NCI-H226 (cell line): ENCODE data around the gene NUDT16.

Experiments
- DNase-seq: peaks from one replicate; pipeline ENCODE4 v3.0.0-alpha.2; 2015

Gene NUDT16

DNA sequence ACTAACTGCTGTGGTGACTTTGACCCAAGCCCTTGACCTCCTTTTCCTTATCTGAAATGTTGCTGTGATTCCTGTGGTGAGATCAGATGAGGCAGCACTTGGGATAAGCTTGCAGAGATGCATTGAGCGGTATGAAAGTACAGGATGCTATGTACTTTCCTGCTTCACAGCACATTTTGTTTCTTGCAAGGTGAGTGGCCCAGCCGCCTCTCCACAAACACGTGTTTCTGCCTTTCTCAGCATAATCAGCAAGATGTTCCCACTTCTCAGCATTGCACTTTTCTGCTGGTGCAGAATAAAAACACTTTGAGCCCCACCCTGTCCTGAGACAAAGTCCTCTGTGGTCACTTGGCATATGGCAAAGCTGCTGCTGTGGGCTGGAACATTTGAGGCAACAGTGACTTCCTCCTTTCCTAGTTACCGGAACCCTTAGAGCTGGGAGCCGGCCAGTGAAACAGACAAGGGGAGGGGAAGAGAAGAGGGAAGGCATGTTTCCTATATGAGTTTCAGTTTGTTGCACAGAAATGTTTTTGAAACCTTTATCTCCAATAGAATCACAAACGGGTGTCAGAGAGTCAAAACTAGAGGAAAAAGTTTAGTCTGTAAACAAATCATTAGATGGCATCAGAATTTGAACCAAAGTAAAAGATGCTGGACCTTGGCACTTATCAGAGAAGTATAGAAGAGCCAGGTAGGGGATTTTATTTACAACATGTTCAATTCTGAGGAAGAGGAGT is 5.0 kb downstream of the NUDT16 start:
- no peak for DNase-seq

DNA sequence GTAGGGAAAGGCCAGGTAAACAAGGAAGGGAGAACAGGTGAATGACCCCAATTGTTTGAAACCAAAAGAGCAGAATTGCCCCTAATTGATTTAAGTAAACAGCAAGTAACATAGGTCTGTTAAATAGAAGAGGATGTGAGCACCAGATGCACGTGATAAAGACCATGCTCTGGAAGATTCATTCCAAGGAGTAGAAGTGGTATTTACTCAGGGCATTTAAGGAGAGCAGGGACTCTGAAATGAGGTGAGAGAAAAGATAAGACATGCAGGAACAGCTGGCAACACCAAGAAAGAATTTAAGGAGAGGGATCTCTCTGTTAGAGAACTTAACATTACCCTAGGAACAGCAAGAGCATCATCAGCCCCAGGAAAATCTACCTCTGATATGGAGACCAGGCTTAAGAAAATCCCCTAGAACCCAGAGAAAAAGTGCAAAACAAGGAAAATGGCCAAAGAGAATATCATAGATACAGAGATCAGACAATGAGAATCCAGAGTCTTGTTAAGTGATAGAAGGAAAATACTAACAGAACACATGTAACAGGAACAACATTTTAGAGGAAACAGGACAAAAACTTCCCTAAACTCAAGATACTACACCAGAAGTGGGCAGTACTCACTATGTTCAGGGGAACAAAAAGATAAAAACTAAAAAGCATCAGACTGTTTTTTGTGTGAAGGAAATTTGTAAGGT is 6.4 kb downstream of the NUDT16 start:
- DNase-seq: no peak

DNA sequence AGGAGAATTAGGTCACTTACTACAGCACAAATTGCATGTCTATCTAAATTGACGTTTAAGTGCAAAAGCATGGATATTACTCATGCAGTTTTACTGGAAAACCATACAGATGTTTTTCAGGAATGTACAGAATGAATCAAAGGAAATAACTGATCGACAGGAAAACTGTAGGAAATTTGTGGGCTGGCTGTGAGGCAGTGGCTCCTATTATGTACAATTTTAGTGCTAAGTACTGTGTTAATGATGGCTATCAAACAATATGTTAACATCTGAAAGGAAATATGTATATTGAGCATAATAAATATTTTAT is 6.9 kb downstream of the NUDT16 start:
- DNase-seq: no peak

DNA sequence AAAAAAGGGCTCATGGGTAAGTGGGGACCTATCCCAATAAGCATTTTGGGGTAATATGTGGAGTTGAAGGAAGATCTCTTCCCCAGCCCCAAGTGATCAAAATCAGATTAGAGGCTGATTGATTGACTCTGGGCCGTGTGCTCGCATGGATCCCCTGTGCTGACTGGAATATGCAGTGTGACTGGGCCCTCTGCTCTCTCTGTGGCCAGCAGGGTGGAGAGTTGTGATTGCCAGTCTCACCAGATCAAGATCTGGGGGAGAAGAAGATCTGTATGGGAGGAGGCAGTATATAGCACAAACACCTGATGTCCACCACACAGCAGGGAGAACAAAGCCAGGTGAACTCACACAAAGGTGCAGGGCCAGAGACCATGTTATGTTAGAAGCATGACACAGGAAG is 8.8 kb downstream of the NUDT16 start:
- no peak for DNase-seq

DNA sequence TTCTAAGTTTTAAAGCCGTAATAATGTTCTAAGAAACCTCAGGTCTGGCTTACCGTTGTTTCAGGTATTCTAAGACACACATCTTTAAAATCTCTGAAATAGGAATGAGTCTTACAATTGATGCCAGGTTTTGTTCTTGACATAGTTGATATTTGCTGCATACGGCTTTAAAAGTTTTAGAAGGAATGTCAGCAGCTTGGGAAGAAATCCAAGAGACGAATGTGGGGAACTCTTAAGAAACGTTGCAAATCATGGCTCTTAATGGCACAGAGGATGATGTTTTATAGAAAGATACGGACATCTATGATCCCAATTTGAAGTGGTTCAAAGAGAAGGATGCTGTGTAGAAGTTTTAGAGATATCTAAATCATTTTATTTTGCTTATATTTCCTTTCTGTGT is 11.5 kb downstream of the NUDT16 start:
- DNase-seq: no peak

DNA sequence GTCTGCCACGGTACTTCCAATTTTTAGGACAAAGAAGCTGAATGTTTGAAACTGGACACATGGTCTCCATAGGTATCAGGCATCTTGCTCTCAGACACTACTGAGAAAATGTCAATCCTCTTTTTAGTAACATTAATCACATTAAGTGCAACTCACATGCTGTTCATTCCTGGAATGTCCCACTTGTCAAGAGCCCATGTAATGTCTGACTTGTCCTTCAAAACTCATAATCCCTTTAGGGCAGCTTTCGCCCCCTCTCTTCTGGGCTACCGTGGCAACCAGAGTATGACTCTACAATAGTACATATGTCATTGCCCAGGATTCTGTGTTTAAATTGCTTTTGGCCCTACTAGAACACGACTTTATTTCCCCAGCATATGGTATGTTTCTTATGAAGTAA is 12.3 kb downstream of the NUDT16 start:
- no peak for DNase-seq

DNA sequence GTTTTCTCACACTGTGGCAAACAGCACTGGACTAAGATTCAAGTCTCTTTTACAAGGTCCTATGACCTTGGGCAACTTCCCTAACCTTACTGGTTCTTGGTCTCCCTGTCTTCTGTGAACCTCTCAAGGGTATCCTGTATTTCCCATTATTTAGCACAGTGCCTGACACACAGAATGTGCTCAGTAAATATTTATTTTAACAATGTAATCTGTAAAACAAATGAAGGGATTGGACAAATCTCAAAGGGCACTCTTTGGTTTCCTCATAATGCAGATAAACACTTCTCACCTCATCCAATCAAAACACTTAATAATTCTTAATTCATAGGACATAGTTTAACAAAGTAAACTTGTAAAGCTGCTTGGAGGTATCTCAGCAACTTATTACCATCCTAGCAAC is 12.8 kb downstream of the NUDT16 start:
- DNase-seq: no peak

DNA sequence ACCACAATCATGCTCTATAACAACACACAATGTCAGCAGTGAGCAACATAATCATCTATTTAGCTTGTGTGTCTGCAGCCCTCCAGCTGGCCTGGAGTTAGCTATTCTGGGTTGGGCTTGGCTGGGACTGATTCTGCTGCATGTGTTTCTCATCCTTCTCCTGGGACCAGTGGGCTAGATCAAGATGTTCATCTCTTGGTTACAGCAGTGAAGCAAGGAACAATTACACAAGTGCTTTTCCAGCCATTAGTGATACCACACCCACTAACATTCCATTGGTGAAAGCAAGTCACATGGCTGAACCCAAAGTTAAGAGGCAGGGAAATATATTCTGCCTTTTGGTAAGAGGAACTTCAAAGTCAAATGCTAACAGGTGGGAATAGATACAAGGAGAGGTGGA is 14.6 kb downstream of the NUDT16 start:
- DNase-seq: no peak

DNA sequence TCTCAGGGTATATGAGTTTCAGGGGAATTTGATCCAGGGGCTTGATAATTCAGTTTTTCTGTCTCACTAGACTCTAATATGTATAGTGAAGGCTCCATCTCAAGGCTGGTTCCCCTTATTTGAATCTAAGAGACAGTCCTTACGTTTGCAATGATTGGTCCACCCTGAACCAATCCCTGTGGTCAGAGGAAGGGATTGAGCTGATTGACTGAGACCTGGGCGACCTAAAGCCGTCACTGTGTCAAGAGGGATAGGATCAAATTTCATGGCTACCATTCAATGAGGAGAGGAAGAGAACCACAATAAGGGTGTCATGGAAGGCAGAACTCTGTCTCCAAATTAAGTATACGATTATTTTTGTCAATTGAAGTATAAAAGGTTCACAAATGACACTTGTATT is 16.3 kb downstream of the NUDT16 start:
- DNase-seq: no peak

DNA sequence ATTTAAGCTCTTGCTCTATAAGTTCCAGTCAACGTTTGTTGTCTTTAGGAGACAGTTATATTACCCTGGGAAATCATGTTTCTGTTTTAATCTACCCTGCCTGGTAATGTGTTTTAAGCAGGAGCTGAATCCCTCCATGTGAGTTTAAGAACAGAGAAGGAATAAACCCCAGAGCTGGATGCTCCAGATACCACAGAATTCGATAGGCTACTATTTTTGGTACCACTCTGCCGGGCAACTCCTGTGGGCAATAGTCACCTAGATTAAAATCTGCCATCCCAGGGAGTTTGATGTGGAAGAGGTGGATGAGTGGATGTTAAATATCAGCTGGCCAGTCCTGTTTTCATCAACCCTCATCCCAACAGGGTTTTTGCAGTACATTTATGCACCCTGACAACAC is 20.4 kb downstream of the NUDT16 start:
- DNase-seq: no peak

DNA sequence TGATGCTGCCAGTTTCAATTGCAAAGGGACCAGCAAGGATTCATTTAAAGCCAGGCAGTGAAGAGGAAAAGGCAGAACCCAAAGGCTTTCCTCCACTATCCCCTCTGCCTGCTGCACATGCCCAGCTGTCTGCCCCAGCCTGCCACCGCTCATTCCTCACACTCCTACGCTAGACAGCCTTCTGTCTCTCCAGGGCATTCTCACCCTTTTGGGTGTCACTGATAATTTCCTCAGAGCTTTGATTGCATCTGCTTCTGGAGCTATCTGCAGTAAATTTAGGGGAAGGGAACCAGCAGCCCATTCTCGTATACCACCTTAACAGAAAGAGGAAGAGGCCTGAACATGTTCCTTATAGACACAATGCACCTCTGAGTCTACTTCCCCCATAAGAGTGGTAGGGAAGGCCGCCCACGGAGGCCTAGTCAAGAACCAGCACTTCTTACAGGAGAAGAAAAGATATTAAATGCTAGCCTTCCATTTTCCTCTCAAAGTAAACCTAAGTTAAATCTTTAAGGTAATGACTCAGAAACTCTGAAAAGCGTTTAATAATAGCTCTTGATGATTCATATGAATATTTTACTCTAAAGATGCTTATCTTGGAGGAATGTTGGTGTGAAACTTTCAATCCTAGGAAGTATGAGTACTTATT is 20.9 kb downstream of the NUDT16 start:
- DNase-seq: peak; percentile 20

DNA sequence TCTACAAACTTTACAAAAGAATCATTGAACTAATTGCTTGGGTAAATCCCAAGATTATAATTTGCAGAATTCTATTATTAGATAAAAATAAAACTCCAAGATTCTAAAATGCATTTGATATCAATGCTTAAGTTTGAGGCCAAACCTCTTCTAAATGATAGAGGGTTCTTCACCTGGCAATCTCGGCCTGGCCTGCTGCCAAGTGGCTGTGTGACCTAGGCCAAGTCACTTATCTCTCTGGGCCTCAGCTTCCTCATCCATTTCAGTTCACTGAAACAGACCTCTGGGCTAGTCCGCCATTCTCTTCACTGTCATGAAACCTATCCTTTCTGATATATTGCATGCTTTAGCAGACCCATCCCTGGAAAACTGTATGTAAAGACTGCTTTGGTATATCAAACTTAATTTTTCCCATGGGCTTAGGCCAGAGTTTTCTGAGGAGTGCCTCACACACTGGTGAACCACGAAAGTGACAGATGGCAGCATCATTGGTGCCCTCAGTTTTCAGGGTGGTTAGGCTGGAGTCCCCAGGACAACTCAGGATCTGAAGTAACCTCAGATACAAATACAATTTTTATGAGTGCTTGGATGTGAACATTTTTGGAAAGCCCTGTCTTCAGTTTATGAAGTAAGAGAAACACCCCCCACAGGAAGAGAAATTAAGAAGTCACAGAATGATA is 21.8 kb downstream of the NUDT16 start:
- no peak for DNase-seq

DNA sequence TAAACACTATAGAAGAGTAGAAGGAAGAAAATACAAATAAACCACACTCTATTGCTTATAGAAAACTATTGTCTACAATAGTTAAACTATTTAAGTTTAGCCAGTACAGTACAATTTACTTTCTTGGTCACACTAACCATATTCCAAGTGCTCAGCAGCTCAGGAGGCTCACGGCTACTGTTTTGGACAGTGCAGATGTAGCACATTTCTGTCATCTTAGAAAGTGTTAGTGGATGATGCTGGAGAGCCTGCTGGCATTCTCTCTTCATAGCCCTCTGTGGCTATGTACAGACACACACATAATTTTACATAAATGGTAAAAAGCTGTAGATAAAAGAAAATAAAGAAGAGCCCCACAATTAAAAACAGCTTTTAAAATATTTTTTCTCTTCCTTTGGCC is 23.8 kb downstream of the NUDT16 start:
- DNase-seq: no peak

DNA sequence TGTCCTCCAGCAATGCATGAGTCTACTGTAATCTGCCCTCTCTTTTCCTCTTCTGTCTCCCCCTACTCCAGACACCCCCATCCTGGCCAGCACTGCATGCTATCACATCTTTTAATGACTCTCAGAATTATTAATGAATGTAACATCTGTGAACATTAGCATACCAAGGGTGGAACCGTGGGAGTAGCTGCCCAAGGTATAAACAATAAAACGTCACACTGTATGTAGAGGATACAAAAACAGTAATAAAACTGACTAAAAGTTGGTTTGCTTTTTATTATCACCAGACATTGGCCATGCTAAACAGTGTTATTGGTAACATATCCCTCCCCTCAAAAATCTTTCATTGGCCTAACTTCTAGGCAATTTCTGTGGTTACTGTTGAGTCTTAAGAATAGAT is 24.7 kb downstream of the NUDT16 start:
- DNase-seq: no peak

DNA sequence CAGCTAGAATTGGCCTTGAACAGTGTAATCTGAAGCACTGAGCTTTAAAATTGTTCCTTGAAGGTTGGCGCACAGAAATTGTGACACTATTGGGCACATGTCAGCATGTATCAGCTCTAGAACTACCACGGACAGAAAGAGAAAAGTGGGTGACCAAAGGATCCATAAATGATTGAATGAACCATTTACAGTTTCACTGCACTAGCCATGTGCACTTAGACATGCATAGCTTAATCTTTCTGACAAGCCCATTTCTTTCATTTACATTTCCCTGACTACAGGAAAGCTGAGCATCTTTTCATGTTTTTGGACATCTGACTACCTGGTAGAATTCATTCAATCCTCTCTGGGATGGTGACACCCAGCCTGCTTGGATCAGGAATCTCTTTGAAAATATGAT is 36.2 kb downstream of the NUDT16 start:
- no peak for DNase-seq

DNA sequence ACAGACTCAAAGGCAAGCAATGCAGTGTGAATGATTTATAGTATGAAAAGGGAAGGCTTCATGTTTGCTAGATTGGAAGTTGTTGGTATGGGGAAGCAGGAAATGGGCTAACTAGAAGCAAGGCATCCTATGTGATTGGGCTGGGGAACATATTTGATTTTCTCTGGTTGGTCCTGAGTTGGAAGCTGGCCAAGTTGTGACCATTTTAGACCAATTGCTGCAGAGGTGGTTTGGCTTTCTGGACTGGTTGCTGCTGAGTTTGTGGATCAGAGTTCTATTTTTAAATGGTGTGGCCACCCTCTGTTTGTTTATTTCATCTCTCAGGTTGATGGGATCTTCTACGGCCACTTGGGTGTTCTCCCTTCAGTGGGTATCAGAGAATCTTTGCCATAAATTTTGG is 39.7 kb downstream of the NUDT16 start:
- DNase-seq: no peak

DNA sequence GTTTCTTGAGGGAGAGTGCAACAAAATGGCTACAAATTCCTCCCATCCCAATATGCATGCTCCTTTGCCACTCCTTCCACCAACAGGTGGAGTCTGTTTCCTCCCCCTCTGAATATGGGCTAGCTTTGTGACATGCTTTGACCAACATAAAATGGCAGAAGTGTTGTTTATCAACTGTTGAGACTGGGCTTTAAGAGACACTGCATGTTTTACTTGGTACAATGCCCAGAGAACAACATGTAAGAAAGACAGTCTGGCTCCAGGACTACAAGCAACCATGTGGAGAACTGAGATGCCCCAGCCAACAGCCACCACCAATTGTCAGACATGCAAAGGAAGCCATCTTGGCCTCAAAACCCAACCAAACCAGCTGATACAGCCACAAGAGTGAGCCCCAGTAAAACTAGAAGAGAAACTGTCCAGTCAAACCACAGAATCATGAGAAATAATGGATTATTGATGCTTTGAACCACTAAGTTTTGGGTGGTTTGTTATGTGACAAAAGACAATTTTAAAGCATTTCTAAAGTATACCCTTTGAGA is 40.5 kb downstream of the NUDT16 start:
- DNase-seq: no peak

DNA sequence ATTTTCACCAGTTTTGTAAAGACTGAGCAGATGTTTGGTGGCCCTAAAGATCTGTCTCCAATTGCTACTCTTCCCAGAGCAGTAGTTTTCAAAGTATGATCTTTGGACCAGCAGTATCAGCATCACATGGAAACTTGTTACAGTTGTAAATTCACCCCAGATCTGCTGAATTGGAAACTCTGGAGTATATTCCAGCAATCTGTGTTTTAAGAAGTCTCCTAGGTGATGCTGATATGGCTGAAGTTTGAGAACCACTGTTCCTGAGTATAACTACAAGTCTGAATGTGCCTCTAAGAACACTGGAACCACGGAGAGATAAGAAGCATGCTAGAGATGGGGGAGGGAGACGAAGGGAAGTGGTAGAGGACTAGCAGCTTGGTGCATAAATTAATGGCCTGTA is 45.7 kb downstream of the NUDT16 start:
- DNase-seq: no peak

DNA sequence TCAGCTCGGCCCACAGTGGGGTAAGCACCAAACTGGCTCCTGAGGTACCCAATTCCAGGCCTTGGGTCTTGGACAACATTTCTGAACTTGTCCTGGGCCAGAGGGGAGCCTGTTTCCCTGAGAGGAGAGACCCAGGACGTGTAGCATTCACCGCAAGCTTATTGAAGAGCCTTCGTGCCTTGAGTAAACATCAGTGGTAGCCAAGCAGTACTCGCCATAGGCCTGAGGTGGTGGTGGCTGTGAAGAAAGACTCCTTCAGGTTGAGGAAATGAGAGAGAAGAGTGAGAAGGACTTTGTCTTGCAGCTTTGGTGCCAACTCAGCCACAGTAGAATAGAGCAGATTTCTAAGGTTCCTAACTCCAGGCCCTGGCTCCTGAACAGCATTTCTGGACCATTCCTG is 50.2 kb downstream of the NUDT16 start:
- no peak for DNase-seq

DNA sequence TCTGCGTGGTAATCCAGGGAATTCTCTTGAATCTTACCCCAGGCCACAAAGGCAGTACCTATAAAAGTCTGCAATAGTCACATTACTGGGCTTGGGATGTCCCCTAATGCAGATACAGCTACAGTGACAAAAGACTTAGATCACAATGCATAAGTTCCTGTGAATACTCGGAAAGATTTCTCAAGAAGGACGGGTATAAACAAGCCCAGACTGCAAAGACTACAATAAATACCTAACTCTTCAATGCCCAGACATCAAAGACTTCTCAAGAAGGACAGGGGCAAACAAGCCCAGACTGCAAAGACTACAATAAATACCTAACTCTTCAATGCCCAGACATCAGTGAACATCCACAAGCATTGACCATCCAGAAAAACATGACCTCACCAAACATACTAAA is 50.9 kb downstream of the NUDT16 start:
- DNase-seq: no peak

DNA sequence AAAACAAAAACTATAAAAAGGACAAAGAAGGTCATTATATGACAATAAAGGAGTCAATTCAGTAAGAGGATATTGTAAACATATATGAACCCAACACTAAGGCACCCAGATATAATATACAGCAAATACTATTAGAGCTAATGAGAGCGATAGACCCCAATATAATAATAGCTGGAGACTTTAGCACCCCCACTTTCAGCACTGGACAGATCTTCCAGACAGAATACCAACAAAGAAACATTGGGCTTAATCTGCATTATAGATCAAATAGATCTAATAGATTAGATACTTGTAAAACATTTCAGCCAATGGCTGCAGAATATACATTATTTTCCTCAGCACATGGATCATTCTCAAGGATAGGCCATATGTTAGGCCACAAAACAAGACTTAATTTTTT is 53.4 kb downstream of the NUDT16 start:
- DNase-seq: no peak
